ENCODE results near the gene ULK2.

Gene ULK2

GRCh38 chr17:19744922-19745757, 122.6 kb downstream of the ULK2 start:
- peak; percentile 85 for DNase-seq

DNA sequence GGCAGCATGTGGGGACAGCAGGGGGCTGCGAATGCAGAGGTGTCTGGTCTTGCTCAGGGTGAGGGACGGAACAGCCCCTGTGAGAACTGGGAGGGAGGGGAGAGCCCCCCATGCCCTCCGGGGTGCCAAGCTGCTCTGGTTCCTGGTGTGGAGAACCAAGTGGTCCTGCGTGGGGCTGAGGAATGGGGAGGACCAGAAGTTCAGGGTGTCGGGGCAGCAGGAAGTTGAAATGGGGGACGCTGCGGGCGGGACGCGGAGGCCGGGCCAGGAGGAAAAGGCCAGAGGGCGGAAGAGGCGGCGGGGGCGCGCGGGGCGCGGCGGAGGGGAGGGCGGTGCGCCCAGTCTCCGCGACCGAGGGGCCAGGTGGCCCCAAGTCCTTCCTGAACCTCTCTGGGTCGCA, 123.2 kb downstream of the ULK2 start:
- no peak for DNase-seq

DNA sequence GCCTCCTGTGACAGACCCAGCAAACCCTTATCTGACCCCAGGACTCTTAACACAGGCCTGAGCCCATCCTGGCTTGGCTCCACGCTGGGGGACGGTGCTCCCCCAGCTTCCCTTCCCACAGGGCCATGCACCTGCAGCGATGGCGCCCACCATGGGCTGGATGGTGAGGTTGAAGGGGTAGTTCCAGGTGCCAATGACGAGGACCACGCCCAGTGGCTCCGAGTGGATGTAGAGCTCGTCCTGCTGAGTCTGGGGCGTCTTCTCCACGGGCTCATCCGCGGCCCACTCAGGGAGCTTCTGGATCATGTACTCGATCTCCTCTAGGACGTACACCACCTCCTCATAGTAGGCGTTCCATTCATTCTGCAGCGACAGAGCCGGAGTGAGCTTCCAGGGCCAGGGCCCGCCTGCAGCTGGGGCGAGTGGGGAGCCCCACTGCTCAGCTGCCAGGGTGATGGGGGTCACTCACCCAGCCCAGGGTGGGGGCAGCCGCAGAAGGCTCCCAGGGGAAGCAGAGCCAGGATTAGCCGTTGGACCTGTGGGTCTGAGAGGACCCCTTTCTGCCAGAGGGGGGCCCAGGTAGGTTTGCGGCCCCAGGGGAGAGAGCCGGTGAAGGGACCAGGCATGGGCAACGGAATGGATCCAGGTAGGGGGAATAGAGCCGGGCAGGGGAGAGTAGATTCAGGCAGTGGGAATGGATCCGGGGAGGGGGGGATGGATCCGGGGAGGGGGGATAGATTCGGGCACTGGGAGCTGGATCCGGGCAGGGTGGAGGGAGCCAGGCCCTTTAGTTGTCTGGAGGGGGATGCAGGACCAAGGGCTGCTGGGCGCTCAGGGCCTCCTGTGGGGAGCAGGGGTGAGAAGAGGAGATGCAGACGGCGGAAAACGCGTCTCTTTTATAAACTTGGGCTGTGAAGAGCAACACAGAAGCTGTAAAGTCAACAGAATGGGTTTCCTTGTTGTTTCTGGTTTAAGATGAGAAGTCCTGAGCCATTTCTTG, 124.3 kb downstream of the ULK2 start:
- no peak for DNase-seq

- no peak for DNase-seq
These were observed 125.2 kb downstream of the ULK2 start for GRCh38 chr17:19742495-19742894.

DNA sequence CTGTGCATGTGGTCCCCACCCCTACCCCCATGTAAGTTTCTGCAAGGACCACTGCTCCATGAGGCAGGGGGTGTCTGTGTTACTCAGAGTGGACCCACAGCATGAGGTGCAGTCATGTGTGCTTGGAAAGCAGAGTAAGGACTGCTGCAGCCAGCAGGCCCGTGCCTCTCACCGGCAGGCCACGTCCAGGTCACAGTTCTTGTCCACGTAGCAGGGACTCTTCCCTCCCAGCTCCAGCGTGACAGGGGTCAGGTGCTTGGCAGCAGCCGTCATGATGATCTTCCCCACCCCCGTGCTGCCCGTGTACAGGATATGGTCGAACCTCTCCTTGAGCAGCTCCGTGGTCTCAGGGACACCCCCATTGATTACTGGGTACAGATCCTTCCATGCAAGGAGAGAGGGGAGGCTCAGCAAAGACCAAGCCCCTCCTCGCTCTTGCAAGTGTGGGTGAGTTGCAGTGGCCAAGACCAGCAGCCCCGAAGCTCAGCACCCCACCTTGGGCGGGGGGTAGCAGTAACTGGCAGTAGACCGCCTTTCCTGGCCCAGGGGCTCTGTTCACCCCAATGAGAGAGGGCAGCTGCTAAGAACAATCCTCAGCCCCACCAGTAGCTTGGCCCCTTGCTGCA, 125.8 kb downstream of the ULK2 start:
- no peak for DNase-seq

- no peak for DNase-seq
These were observed 126.8 kb downstream of the ULK2 start for GRCh38 chr17:19740933-19741332.

- DNase-seq, result no peak
These were observed 128.2 kb downstream of the ULK2 start for GRCh38 chr17:19739241-19740201.

- DNase-seq, result no peak
These were observed 129.0 kb downstream of the ULK2 start for GRCh38 chr17:19738757-19739156.

DNA sequence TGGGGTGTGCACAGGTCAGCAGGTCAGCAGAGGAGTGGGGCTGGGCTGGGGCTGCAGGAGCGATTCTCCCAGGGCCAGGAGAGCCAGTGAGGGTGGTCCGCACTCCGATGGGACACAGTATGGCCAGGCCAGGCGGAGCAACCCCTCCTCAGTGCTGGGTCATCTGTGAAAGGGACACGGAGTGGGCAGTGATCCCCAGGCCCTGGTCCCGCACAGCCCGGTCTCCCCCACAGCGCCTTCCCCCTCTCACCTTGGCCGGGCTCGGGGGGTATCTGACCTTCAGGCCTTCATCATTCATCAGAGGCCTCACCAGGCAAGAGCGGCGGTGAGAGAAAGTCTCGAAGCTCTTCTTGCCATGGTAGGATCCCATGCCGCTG, 129.7 kb downstream of the ULK2 start:
- no peak for DNase-seq

DNA sequence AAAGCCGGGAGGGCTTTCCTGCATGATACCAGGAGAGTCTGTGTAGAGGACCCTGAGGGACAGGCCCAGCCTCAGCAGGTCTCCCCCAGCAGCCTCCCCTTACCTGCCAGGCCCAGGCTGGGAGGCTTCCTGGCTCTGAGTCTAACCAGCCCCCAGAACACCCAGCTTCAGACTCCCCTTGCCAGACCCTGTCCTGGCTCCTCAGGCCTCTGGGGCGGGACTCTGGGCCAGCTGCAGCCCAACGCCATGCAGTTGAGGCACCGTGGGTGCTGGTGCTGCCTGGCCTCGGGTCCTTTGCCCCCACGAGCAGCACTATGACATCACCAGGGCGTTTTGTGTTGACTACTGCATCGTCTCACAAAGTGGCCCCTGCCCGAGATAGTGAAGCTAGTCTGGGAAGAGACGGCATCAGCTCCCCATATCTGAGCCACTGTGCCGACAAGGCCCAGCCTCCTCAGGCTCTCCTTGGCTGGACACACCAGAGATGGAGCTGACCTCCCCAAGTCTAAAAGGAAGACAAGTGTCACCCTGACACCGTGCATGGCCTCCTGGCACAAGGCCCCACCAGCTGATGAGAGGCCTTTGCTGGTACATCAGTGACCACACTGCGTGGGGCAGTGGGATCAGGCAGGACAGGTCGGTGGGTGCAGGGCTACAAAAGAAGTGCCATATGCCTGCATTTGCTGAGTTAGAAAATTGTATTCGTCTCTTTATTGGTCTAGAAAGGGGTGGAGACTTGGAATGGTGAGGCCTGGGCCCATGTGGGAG, 130.2 kb downstream of the ULK2 start:
- no peak for DNase-seq

DNA sequence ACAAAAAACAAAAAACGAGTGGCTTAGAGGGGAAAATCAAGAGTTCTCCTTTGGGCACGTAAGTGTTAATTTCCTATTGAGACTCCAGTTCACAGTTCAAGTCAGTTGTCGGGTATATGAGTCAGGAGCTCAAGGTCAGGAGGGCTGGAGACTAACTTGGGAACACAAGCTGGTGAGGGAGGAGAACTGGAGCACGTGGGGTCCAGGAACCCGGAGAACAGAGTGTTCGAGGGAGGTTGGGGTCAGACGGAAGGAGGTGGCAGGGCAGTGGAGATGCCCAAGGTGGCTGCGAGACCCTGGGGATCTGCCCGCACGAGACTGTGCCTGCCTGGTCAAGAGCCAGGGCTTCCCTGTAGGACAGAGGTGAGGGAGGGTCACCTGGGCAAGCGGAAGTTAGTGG, 131.7 kb downstream of the ULK2 start:
- no peak for DNase-seq

GRCh38 chr17:19733953-19734526, 133.7 kb downstream of the ULK2 start:
- DNase-seq, result no peak

DNA sequence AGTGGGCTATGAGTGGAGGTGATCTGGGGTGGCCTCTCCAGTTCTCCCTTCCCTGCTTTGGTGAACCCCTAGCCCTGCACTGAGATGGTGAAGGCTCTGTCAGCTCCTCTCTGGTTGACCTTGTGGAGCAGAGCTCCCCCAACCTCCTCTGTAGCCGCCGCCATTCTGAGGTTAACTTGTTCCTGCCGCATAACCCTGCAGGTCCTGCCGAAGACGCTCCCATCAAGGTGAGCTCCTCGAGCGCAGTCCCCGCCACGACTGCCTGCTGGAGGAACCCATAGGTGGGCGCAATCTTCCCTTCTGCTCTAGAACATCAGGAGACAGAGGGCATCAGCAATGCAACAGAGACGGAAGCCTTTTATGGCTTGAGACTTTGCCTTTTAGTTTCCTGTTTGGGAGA, 136.1 kb downstream of the ULK2 start:
- DNase-seq, result no peak

GRCh38 chr17:19730843-19731242, 136.9 kb downstream of the ULK2 start:
- DNase-seq, result no peak

- no peak for DNase-seq
These were observed 137.8 kb downstream of the ULK2 start for GRCh38 chr17:19729900-19730299.

DNA sequence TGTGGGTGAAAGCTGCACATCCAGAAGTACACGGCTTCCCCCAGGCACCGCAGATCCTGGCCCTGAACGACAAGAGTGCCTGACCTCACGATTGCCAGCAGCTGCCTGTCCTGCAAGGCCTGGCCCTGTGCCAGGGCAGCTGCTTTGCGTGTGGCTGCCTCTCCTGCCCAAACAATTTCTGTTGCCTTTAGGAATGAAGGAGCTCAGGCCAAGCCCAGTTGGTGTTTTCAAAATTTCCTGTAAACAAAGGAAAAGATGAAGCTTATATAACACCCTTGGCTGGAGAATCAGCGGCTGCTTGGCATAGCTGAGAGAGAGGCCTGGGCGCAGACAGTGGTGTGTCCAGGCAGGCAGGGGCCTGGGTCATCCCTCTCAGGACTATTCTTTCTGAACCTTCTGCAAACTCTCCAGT, 139.6 kb downstream of the ULK2 start:
- peak; percentile 72 for DNase-seq

GRCh38 chr17:19727501-19728078, 140.1 kb downstream of the ULK2 start:
- no peak for DNase-seq

DNA sequence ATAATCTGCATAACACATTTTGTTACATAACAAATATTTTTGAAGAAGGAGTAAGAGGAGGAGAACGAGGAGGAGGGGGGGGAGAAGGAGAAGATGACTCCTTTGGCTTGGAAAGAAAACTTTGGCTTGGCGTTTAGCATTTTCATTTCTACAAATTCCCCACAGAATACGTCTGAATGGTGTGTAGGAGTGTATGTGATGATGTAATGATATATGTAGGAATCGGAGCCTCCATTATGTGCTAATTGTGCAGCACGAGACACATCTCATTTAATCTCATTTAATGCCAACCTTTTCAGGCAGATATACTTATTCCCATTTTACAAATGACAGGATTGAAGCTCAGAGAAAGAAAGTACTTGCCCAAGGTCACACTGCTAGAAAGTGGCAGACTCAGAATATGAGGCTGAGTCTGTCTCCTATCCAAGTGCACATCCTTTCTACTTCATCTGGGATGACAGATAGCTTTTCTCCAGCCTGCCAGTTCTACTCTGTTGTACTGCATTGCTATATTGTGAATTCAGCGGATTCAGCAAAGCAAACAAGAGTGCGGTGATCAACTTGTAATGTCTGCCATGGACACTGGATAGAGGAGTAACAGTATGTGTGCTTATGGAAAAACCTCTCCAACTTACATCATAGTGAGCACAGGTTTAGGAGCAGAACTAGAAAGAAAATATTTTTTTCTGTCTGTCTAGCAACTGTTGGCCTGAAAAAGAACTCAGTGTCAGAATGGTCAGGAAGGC, 140.9 kb downstream of the ULK2 start:
- no peak for DNase-seq

- no peak for DNase-seq
These were observed 142.2 kb downstream of the ULK2 start for GRCh38 chr17:19725486-19725885.

Measured in NCI-H82 (cell line).